GM06990 (cell line): ENCODE data around the gene GRM4.

Experiments used
- DNase-seq: peaks from one replicate; pipeline ENCODE4 v3.0.0-alpha.2; 2011; ENCODE audit not compliant: insufficient read length; ENCODE audit errors: extremely low read depth
- H3K27me3 ChIP-seq: replicated peaks from 2 replicates; pipeline ENCODE4 v1.6.0; 2011; ENCODE audit warnings: low read length; ENCODE audit not compliant: control insufficient read depth, insufficient read depth
- H3K36me3 ChIP-seq: 2 replicates; pipeline ENCODE4 v1.5.1; 2011; ENCODE audit warnings: low read length; ENCODE audit not compliant: control insufficient read depth, insufficient read depth
- H3K4me3 ChIP-seq: replicated peaks from 2 replicates; pipeline ENCODE4 v1.5.1; 2011; ENCODE audit warnings: low read depth, mild to moderate bottlenecking, control low read depth, low read length
- CTCF ChIP-seq: IDR thresholded peaks from 2 replicates; pipeline ENCODE4 v1.5.1; 2011; ENCODE audit warnings: low read length, control low read depth, mild to moderate bottlenecking, inconsistent platforms; ENCODE audit not compliant: insufficient read depth, poor library complexity, severe bottlenecking

GRM4 gene

GRCh38 chr6:34071136-34071883 is 74.6 kb downstream of the GRM4 start:
- no peak for TF ChIP-seq CTCF
- no peak for DNase-seq
- no peak overlapping the region for H3K4me3 ChIP-seq
- no peaks in the 10 kb centered on the region for H3K27me3 ChIP-seq
- H3K36me3 ChIP-seq: no peaks in the 10 kb centered on the region

GRCh38 chr6:34070315-34071135 is 75.4 kb downstream of the GRM4 start:
- no peak for TF ChIP-seq CTCF
- no peaks in the 10 kb centered on the region for H3K36me3 ChIP-seq
- H3K4me3 ChIP-seq: no peak overlapping the region
- no peak for DNase-seq
- no peaks in the 10 kb centered on the region for H3K27me3 ChIP-seq

- no peak for DNase-seq
- no peak overlapping the region for H3K4me3 ChIP-seq
- no peaks in the 10 kb centered on the region for H3K36me3 ChIP-seq
- TF ChIP-seq CTCF: no peak
- H3K27me3 ChIP-seq: no peaks in the 10 kb centered on the region; the same call in 1 of the 2 replicates
Observed at GRCh38 chr6:34068462-34069044, 77.3 kb downstream of the GRM4 start.

- H3K27me3 ChIP-seq: no peaks in the 10 kb centered on the region; the same call in 1 of the 2 replicates
- DNase-seq: no peak
- peak; percentile 63 for TF ChIP-seq CTCF
- H3K36me3 ChIP-seq: no peaks in the 10 kb centered on the region
- H3K4me3 ChIP-seq: no peak overlapping the region
Observed at GRCh38 chr6:34067814-34068213, 78.1 kb downstream of the GRM4 start.

GRCh38 chr6:34066772-34067770 is 78.8 kb downstream of the GRM4 start:
- TF ChIP-seq CTCF: peak; percentile 39
- no peak for DNase-seq
- Histone ChIP-seq H3K27me3 (no peaks in the 10 kb centered on the region; the same call in 1 of the 2 replicates), H3K36me3 (no peaks in the 10 kb centered on the region), H3K4me3 (no peak overlapping the region)
